A172 (cell line): ENCODE measurements around the gene METTL24. TPM values are rescaled to one million over a fixed set of nuclear protein-coding genes. Genes with fewer than 3 reads are reported as not detected.
"Not testable (repeated sequence)": the region's sequence is repeated elsewhere in the genome, so short reads cannot be mapped to it uniquely, and the experiment has no call there.

Experiments used
- DNase-seq: peaks from one replicate; pipeline ENCODE4 v3.0.0-alpha.2; 2015; ENCODE audit warnings: low spot score
- total RNA-seq: library from RNA; depleted of rRNA; stranded (reverse); fragments of >200 nt; shearing (Covaris generic); gene quantifications from 2 replicates; pipeline ENCODE4 v1.2.3, GENCODE V29; 2014

The METTL24 gene
- total RNA-seq, 1 experiment from 2014 or later: not detected

DNA sequence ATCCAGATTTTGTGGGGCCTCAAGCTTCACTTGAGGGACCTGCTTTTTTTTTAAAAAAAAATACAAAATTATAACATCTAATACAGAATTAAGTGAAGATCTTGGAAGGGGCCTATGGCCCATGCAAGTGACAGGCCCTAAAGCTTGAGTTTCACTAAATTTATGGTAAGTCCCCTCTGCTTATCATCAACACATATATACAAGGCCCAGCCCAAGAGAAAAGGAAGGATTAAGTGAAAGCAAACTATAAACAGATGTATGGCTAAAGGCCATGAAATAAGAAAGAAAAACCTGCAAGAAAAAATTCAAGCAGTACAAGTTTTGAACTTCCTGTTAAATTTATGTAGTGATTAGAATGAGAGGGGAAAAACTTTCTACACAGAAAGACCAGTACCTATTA is 91.2 kb downstream of the METTL24 start:
- no peak for DNase-seq

DNA sequence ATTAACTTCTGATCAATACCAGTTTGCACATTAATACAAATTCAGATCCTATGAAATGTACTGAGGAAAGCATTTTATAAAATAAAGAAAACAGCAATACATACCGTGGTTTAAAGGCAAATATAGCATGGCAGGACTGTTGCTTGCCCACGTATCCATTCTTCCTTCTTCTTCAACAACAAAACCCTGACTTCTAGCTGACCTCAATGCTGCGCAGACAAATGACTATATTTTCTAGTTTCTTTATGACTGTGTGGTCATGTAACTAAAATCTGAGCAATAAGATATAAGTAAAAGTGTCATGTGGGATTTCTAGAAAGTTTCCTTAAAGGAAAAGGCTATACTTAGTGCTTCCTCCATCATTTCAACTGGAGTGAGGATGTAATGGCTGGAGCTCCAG is 92.9 kb downstream of the METTL24 start:
- no peak for DNase-seq

DNA sequence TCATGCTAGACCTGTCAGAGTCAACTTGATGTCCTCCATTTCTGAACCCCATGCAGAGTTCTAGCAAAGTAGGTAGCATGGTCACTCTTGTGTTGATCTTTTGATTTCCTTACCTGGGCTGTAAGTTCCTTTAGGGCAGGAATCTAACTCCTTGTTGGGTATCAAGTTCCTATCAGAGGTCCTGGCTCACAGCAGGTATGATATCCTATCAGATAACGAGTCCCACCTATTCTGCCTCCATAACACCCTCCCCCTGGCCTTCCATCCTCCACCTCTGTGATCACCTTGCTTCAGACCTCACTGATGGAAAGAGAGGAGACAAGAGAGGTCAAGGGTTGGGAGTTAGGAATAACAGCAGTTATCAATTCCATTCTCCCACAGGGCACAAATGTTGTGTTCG is 101.8 kb downstream of the METTL24 start:
- DNase-seq: no peak

- peak; percentile 28 for DNase-seq
Measured at GRCh38 chr6:110255211-110255750, 102.9 kb downstream of the METTL24 start.

GRCh38 chr6:110250838-110251237 is 107.3 kb downstream of the METTL24 start:
- no peak for DNase-seq

- no peak for DNase-seq
Measured at GRCh38 chr6:110250058-110250457, 108.1 kb downstream of the METTL24 start.

- no peak for DNase-seq
Measured at GRCh38 chr6:110246900-110247546, 111.1 kb downstream of the METTL24 start.

DNA sequence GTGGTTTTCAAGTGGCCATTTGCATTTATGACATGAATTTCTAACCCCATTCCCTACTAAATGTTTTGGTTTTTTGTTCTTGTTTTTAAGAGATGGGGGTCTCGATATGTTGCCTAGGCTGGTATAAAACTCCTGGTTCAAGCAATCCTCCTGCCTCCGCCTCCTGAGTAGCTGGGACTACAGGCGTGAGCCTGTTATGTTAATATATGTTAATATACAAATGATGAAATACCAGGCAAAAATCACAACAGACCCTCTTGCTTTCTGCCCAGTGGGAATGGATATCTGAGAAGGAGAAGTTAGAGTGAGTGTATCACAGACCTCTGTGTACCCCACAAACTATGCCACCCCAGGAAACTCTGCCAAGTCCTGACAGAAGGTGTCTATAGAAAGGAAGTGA is 111.8 kb downstream of the METTL24 start:
- DNase-seq: no peak

- DNase-seq: not testable (repeated sequence)
Measured at GRCh38 chr6:110244621-110245020, 113.5 kb downstream of the METTL24 start.

GRCh38 chr6:110239526-110240274 is 118.4 kb downstream of the METTL24 start:
- DNase-seq: no peak

GRCh38 chr6:110236007-110236406 is 122.1 kb downstream of the METTL24 start:
- not testable (repeated sequence) for DNase-seq

DNA sequence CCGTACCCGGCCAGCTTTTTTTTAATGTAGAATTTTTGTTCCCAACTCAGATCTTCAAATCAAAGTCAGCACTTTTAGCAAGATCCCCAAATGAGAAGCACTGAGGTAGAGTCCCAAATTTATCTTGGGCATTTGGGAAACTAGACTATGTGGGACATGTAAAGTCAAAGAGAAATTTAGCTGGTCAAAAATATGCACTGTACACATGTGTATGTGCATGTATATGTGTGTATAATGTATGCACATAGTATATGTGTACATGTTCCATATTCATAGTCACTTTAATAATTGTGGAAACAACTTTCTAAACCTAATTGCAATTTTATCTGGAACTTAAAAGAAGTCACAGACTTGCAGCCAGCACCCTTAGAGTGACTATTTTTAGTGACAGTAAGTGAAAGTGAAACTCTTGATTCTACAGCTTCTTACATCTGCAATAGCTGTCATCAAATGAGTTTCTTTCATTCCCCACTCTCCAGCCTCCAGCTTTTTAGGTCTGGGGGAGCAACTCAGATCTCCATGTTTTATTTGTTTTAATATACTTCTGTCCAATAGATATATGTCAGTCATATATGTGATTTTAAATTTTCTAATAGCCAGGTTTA is 124.3 kb downstream of the METTL24 start:
- DNase-seq: peak; percentile 4

DNA sequence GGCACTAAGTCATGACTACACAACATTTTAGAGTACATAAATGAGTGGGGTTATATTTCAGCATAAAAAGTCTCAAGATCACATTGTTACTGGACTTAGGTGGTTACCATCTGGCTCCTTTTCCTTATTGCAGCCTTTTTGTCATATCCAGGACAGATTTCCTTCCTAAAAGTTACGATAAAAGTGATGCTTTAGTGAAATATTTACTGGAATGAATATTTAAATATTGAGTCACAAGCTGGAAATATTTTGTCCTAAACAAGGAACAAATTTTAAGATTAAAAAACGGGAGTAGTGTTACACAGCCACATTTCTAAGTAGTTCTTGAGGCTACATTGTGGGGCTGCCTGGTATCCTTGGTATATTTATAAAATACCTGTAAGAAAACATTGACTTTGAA is 125.7 kb downstream of the METTL24 start:
- no peak for DNase-seq

- no peak for DNase-seq
Measured at GRCh38 chr6:110226261-110226660, 131.9 kb downstream of the METTL24 start.

DNA sequence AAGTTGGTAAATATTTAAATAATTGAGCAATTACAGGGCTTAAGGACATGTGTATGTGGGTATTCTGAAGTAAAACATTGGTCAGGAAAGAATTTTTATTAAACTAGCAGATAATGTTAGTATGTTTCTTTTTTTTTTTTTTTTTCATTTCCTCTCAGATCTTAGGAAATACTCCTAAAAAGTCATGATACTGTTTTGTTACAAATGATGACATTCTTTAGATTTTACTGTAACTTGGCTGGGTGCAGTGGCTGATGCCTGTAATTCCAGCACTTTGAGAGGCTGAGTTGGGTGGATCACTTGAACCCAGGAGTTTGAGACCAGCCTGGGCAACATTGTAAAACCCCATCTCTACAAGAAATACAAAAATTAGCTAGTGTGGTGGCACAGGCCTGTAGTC is 136.4 kb downstream of the METTL24 start:
- DNase-seq: no peak

GRCh38 chr6:110217266-110217665 is 140.9 kb downstream of the METTL24 start:
- peak; percentile 34 for DNase-seq

GRCh38 chr6:110216140-110216539 is 142.0 kb downstream of the METTL24 start:
- DNase-seq: no peak

DNA sequence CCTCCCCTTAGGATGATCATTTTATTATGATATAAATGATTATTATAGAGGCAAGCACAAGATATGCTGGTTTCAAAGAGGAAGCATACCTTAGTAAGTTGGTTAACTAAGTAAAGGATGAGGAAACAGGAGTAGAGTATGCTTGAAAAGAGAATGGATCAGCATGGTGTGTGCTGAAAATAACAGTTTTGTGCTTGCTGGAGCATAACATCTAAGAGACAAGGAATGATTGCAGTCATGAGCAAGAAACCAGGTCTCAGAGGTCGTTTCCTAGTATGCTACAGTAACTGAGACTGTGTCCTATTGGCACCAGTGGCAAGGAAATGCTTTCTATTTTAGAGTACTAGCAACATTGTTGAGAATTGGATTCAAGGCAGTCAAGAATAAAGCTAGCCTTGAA is 143.8 kb downstream of the METTL24 start:
- DNase-seq: no peak

GRCh38 chr6:110211753-110212152 is 146.4 kb downstream of the METTL24 start:
- no peak for DNase-seq

- DNase-seq: no peak
Measured at GRCh38 chr6:110207652-110208051, 150.5 kb downstream of the METTL24 start.

GRCh38 chr6:110201151-110201884 is 156.8 kb downstream of the METTL24 start:
- DNase-seq: no peak

GRCh38 chr6:110198561-110198960 is 159.6 kb downstream of the METTL24 start:
- DNase-seq: no peak
